ENCODE measurements around the gene ZMYND8. TPM values are rescaled to one million over a fixed set of nuclear protein-coding genes. Genes with fewer than 3 reads are reported as not detected.

The ZMYND8 gene
- total and polyA plus RNA-seq, 4 donors: 14.2 to 46.4 (median 30.1) TPM

- DNase-seq: peak in 1 of 3 donors; percentile 32
- no peak overlapping the region for H3K4me3 ChIP-seq
- TF ChIP-seq CTCF (IDR thresholded peaks at IDR 0.05; ENCODE audit: control extremely low read depth, extremely low read depth): no peak
- no peak overlapping the region for H3K27ac ChIP-seq (ENCODE audit: low read depth in 1 of 2, low read length in 1 of 2)
- H3K9me3 ChIP-seq (ENCODE audit: control insufficient read depth in 4 of 4, insufficient read depth in 3 of 4, low read length in 3 of 4): no peaks in the 10 kb centered on the region
- H3K4me1 ChIP-seq (ENCODE audit: control insufficient read depth in 5 of 5, insufficient read depth in 5 of 5, low read length in 5 of 5): peaks cover 0 to 2% (median 0%) of the 10 kb centered on the region in 5 donors
- H3K27me3 ChIP-seq (ENCODE audit: control insufficient read depth in 3 of 3, insufficient read depth in 3 of 3, low read length in 2 of 3): no peaks in the 10 kb centered on the region
- ATAC-seq (ENCODE audit: insufficient read depth, low FRiP score): no peak
- H3K36me3 ChIP-seq (ENCODE audit: control insufficient read depth in 4 of 4, insufficient read depth in 4 of 4, low read length in 4 of 4): no peaks in the 10 kb centered on the region
- H3K9ac ChIP-seq (ENCODE audit: insufficient read depth in 1 of 2, low read length in 2 of 2): no peak overlapping the region
- 78 to 83% methylated on average over 5 of the region's 5 CpGs for WGBS, 2 donors
Measured at GRCh38 chr20:47181056-47181862, 175.2 kb downstream of the ZMYND8 start.

DNA sequence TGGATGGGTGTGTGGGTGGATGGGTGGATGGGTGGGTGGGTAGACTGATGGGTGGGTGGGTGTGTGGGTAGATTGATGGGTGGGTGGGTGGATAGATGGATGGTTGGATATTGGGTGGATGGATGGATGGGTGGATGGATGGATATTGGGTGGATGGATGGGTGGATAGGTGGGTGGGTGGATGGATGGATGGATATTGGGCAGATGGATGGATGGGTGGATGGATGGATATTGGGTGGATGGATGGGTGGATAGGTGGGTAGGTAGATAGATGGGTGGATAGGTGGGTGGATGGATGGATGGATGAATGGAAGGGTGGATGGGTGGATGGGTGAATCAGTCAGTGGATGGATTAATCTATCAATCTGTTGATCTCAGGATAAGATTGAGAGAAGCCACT, 177.2 kb downstream of the ZMYND8 start:
- Histone ChIP-seq H3K36me3 (ENCODE audit: control insufficient read depth in 4 of 4, insufficient read depth in 4 of 4, low read length in 4 of 4) (no peaks in the 10 kb centered on the region), H3K27me3 (ENCODE audit: control insufficient read depth in 3 of 3, insufficient read depth in 3 of 3, low read length in 2 of 3) (no peaks in the 10 kb centered on the region), H3K9ac (ENCODE audit: insufficient read depth in 1 of 2, low read length in 2 of 2) (no peak overlapping the region), H3K4me1 (ENCODE audit: control insufficient read depth in 5 of 5, insufficient read depth in 5 of 5, low read length in 5 of 5) (peaks cover 0 to 5% (median 0%) of the 10 kb centered on the region in 5 donors), H3K4me3 (no peak overlapping the region), H3K27ac (ENCODE audit: low read depth in 1 of 2, low read length in 1 of 2) (no peak overlapping the region), H3K9me3 (ENCODE audit: control insufficient read depth in 4 of 4, insufficient read depth in 3 of 4, low read length in 3 of 4) (no peaks in the 10 kb centered on the region)
- no peak for TF ChIP-seq CTCF (IDR thresholded peaks at IDR 0.05; ENCODE audit: control extremely low read depth, extremely low read depth)
- DNase-seq: no peak
- no peak for ATAC-seq (ENCODE audit: insufficient read depth, low FRiP score)

DNA sequence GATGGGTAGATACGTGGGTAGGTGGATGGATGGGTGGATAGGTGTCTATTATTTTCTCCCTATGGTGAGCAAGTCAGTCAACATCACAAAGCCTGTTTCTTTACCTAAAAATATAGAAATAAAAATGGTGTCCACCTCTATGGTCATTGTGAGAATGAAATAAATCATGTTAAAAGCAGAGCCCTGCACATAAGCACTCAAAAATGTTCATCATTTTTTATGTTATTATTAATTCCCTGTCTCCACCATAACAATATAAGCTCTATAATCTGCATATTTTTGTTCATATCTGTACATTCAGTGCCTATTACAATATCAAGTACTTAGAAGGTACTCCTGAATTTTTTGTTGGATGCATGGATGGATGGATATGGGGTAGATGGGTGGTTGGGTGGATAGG, 177.6 kb downstream of the ZMYND8 start:
- no peak for DNase-seq
- TF ChIP-seq CTCF (IDR thresholded peaks at IDR 0.05; ENCODE audit: control extremely low read depth, extremely low read depth): no peak
- no peaks in the 10 kb centered on the region for H3K9me3 ChIP-seq (ENCODE audit: control insufficient read depth in 4 of 4, insufficient read depth in 3 of 4, low read length in 3 of 4)
- no peak for ATAC-seq (ENCODE audit: insufficient read depth, low FRiP score)
- peaks cover 0 to 5% (median 0%) of the 10 kb centered on the region in 5 donors for H3K4me1 ChIP-seq (ENCODE audit: control insufficient read depth in 5 of 5, insufficient read depth in 5 of 5, low read length in 5 of 5)
- no peaks in the 10 kb centered on the region for H3K36me3 ChIP-seq (ENCODE audit: control insufficient read depth in 4 of 4, insufficient read depth in 4 of 4, low read length in 4 of 4)
- H3K27ac ChIP-seq (ENCODE audit: low read depth in 1 of 2, low read length in 1 of 2): no peak overlapping the region
- H3K4me3 ChIP-seq: no peak overlapping the region
- H3K27me3 ChIP-seq (ENCODE audit: control insufficient read depth in 3 of 3, insufficient read depth in 3 of 3, low read length in 2 of 3): no peaks in the 10 kb centered on the region
- WGBS, 2 donors: 72 to 80% methylated on average over 1 of the region's 1 CpG
- H3K9ac ChIP-seq (ENCODE audit: insufficient read depth in 1 of 2, low read length in 2 of 2): no peak overlapping the region
